Activated CD8-positive, alpha-beta memory T cell treated with anti-CD3 and anti-CD28 coated beads, Interleukin-2, amount 50 U/mL, for 48 hours (primary cell): ENCODE measurements around the gene PRKAR2B.
"Not testable (repeated sequence)": the region's sequence is repeated elsewhere in the genome, so short reads cannot be mapped to it uniquely, and the experiment has no call there.

Experiments
- DNase-seq: peaks from one replicate; pipeline ENCODE4 v3.0.0-alpha.2; 2020

The PRKAR2B gene

DNA sequence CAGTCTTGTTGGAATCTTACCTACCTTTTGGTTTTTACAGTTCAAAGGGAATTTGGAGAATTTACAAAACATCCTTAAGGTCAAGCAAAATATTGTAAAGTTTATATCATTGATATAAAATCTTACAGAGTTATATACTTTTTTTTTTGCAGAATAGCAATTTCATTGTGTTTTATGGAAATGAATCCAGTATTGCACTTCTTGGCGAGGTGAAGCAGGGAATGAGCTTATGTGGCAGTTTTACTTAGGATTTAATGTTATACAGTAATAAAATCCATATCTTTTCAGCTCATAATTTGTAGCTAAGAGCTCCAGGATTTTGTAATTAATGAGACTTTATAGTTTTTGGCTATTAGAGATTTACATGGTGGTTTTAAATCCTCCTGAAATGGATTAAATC, 5.0 kb downstream of the PRKAR2B start:
- no peak for DNase-seq

DNA sequence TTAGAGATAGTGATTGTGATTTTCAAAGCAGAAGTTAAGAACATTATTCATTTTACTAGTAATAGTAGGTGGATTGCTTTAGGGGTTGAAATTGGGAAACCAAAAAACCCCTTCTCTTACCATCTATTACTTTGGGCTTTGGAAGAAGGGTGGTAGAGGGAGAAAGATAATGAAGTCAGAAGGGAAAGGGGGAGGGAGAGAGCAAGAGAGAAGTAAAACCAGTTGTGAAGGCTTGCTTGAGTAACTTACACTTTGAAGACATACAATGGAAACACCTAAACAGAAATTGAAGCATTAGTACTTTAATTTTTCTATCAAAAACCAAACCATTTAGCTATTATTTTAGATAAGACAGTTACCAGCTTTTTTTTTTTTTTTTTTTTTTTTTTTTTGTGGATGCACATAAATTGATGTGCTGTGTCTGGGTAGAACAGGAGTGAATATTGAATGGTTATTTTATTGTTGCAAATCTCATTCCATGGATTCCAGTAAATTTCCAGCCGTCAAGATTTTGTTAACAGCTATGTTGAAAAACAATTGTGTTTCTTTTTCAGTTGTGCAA, 5.5 kb downstream of the PRKAR2B start:
- DNase-seq, result no peak

DNA sequence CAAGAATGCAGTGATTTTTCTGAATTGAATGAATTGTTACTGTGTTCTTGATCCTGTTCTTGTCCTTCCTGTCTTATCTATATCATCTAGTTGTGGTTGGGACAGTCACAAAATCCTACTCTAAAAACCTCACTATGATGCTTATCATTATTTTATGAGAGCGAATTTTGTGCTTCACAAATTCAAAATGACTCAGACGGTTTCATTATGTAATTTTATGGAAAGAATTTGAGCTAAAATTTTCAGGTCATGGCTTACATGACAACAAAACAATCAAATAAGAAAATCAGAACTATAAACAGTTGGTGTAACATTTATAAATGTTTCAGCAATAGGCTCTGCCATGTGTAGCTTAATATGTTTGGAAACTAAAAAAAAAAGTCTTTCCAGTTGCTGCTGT, 6.9 kb downstream of the PRKAR2B start:
- no peak for DNase-seq

GRCh38 chr7:107054965-107055364, 10.5 kb downstream of the PRKAR2B start:
- DNase-seq, result not testable (repeated sequence)

GRCh38 chr7:107056058-107056457, 11.6 kb downstream of the PRKAR2B start:
- not testable (repeated sequence) for DNase-seq

GRCh38 chr7:107056728-107057473, 12.4 kb downstream of the PRKAR2B start:
- no peak for DNase-seq

- DNase-seq, result no peak
Observed at GRCh38 chr7:107057474-107057833, 12.9 kb downstream of the PRKAR2B start.

DNA sequence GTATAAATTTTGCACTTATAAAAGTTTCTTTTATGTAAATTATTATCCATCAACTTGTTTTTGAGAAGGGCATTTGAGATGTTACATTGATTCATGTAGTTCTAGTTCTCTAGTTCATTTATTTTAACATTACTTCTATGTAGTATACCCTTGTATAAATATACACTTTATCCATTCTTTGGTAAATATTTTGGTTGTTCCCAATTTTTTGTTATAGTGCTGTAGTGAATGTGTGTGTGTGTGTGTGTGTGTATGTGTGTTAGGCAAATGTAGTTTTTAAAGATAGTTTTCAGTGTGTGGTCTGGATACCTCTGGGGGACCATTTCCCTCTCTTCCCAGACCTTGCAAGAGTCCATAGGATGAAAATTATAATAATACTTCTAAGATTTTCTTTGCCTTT, 15.0 kb downstream of the PRKAR2B start:
- DNase-seq, result no peak

- DNase-seq, result no peak
Observed at GRCh38 chr7:107063245-107064120, 19.0 kb downstream of the PRKAR2B start.

- no peak for DNase-seq
Observed at GRCh38 chr7:107064255-107064654, 19.8 kb downstream of the PRKAR2B start.

DNA sequence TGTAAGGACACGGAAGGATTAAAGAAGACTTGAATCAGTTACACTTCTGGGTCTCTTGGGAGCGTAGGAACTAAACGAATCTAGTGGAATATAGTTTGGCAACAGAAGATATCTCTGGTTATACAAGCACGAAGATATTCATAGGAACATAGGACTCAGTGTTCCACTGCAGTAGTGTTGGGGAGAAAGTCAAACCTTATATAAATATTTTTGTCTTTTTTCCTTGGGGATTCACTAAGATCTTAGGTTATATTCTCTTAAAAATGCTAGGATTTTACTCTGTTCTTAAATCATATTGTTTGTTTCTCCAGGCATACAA, 21.4 kb downstream of the PRKAR2B start:
- DNase-seq, result no peak

DNA sequence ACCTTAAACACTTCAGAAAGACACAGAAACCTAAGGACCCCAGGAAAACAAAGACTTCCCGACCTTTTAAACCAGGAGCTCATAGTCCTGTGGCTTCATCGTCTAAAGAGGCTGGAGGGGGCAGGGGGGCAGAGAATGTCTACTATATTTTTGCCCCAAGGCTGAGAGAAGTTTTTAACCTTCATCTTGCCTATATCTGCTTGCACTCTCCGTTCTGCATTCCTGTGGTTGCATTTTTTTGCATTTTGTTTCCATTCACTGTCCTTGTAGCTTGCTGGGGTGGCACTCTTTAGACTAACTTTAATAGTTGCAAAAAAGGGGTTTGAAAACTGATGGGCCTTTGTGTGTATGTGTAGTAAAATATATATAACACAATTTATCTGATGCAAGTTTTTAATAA, 23.7 kb downstream of the PRKAR2B start:
- no peak for DNase-seq

GRCh38 chr7:107069457-107069856, 25.0 kb downstream of the PRKAR2B start:
- no peak for DNase-seq

DNA sequence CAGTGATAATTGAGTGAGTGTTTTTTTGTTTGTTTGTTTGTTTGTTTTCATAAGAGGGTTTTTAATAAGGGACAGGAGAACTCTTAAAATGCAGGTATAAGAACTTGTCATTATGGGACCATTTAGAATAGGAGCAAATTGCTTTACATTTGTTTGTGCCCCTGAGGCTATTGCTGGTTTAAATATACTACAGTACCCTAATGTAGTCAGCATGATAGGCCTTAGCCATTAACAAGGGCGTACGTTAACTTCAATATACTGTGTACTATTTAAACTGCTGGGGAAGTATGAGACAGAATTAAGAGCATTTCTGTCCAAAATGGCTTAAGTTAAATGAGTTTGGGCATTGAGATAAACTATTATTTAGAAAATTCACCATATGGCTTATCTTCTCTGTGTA, 26.2 kb downstream of the PRKAR2B start:
- no peak for DNase-seq

DNA sequence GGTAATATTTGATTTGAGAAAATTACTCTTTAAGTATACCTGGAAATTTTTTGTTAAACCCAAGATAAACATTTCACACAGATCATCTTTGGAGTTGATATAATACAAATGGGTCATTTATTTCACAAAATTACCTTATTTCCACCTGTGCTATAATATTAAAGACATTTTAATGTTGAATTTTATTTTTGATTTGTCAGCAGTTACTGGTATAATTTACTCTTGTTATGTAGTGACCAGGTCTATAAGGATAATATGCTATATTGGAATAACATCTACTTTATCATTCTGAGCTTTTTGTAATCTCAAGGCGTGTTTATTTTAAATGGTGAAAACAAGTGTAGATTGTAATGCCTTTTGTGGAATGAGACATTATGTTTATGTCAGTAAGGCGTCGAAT, 26.6 kb downstream of the PRKAR2B start:
- no peak for DNase-seq

- no peak for DNase-seq
Observed at GRCh38 chr7:107072133-107072532, 27.6 kb downstream of the PRKAR2B start.

DNA sequence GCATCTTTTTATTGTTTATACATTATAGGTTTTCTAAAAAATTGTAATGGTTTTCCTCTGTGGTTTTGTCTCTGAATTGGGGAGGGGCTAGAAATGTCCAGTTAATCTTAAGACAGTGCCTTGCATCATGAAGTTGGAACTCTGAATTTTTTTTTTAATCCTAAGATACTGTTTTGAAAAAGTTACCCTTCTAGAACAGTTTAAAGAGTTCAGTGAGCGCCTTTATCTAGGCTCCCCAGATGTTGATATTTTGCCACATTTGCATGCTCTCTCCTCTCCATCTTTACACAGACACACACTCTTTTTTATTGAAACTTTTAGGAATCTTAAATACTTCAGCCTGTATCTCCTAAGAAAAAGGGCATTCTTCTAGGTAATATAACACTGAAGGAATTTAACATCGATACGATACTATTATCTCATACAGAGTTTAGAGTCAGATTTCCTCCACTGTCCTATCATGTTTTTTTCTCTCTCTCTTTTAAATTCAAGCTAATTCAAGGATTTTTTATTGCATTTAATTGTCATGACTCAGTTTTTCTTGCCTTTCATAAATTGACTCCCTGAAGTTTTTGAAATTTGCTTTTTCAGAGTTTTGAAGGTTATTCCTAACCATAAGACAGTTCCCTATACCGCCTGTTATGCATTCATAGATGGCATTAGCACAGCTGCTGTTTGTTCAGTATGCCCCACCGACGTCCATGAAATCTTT, 31.5 kb downstream of the PRKAR2B start:
- DNase-seq, result no peak

DNA sequence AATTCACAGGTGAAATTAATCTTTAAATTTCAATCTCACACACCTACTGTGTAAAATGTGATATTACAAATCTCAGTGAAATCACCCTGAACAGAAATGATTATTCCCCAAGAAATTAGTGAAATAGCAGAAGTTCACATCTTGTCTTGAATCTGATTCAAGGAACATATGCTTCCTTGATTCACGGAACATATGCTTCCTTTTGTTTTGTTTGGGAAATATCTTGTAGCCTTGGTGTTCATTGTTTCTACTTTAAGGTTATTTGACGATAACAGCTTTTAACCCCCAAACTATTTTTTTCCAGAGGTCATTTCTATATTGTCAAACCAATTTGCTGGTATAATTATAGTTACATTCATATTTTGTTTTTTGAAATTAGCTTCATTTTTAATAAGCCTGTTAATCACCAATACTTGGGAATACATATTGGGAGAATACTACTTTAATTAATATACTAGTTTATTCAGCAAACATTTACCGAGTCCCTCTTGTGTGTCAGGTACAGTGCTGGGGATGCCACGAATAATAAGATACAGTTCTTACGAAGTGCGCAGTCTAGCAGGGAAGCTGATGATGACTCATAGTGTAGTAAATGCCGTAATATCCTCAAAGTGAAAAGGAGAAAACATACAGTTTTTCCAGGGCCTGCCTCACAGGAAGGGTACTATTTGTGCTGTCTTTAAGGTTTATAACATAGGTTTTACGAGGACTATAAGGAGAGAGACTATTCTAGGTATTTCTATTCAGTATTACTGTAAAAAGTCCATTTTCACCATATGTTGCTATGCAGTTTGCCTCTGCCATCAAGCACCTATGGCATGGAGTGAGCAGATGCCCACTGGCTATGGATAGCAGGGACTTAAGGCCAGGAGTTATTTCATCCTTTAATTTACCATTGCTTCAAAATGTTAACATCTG, 32.5 kb downstream of the PRKAR2B start:
- no peak for DNase-seq

DNA sequence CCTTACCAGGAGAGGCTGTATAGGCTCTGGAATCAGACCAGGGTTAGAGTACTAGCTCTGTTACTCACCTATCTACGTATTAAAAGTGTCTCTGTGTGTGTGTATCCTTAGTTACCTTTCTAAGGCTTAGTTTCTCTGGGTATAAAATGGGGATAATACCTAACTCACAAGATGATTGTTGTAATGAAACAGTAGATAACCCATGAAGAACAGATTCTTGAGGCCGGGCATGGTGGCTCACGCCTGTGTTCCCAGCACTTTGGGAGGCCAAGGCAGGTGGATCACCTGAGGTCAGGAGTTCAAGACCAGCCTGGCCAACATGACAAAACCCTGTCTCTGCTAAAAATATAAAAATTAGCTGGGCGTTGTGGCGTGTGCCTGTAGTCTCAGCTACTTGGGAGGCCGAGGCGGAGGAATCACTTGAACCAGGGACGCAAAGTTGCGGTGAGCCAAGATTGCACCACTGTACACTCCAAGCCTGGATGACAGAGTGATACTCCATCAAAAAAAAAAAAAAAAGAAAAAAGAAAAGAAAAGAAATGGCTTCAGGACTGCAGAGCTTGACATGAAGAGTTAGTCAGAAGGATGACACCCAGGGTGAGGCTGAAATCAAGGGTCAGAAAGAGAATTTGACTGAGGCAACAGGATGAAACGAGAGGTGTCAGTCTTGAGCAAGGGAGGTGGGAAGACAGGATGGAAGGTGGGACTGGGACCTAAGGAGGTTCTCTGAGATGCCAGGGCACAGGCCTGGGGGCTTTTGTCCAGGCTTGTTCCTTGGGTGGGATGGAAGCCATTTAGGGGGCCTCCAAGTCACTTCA, 33.4 kb downstream of the PRKAR2B start:
- no peak for DNase-seq

DNA sequence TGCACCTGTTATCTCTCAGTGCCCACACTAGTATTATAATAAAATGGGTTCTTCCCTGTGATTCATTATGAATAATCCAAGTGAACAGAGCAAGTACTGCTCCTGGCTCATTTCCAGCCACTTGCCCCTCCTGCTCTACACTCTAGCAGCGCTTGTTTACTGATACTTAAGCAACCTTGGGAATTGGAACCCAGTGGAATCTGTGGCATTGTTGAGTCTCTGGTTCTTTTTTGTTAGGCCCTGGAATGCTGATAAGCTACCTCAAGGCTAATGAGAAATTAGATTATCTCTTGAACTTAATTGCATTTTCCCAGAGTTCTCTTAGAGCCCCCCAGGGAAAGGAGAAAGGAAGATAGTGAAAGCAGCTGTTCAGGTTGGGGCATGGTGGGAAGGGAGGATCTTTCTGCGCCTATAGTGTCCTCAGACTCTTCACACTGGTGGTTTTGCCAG, 34.0 kb downstream of the PRKAR2B start:
- no peak for DNase-seq

GRCh38 chr7:107079212-107079940, 34.9 kb downstream of the PRKAR2B start:
- DNase-seq, result no peak
